GM19455 (cell line): ENCODE results near the gene ULBP1.
"Not testable (repeated sequence)": the region's sequence is repeated elsewhere in the genome, so short reads cannot be mapped to it uniquely, and the experiment has no call there.

Experiments
- ATAC-seq: cut with Tn5 transposase; IDR thresholded peaks from one replicate; pipeline ENCODE4 v1.9.1; 2021; ENCODE audit not compliant: unreplicated experiment

ULBP1 gene

DNA sequence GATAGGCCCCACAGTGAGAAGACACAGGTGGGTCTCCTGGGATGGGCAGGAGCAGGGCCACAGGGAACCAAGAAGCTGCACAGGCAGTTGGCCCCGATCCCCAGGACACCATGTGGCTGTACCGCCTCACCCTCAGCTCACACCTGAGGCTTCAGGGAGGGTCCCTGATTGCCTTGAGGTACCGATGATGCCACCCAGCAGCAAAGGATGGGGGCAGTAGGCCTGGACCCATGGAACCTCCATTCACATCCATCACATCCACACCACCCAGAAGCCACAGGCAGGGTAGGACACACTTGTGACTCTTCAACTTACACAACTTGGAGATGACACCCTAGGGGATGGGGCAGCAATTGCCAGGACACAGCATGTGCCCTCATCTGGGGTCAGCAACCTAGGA is 39.9 kb downstream of the ULBP1 start:
- ATAC-seq = not testable (repeated sequence)

DNA sequence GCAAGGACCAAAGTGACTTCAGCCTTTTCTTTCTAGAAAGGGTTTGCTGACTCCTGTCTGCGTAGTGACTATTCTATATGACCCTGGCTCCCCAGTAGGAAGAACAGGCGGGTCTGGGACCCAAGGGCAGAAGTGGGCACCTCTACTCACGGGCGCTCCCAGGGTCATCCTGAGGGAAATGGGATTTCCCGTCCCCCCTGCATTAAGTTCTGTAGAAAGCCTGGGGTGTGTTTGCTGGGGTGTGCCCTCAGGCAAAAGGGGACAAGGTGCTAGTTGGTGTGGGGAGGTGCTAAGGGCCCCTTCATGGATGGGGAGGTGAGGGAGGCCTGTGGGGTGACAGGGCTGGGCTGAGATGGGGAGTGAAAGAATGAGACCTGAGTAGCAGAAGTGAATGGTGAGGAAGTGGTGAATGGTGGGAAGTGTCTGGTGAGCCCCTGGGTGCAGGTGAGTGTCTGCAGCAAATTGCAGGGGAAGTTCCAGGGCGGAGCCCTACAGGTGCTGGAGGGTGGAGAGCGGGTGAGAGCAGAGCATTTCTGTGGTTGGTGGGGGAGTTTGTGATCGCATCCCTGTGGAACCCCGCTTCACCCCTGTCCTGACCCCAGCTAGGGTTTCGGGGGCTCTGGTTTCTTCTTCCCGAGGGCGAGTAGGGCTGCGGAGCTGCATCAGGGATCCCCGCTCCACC is 40.5 kb downstream of the ULBP1 start:
- peak; percentile 22 for ATAC-seq

DNA sequence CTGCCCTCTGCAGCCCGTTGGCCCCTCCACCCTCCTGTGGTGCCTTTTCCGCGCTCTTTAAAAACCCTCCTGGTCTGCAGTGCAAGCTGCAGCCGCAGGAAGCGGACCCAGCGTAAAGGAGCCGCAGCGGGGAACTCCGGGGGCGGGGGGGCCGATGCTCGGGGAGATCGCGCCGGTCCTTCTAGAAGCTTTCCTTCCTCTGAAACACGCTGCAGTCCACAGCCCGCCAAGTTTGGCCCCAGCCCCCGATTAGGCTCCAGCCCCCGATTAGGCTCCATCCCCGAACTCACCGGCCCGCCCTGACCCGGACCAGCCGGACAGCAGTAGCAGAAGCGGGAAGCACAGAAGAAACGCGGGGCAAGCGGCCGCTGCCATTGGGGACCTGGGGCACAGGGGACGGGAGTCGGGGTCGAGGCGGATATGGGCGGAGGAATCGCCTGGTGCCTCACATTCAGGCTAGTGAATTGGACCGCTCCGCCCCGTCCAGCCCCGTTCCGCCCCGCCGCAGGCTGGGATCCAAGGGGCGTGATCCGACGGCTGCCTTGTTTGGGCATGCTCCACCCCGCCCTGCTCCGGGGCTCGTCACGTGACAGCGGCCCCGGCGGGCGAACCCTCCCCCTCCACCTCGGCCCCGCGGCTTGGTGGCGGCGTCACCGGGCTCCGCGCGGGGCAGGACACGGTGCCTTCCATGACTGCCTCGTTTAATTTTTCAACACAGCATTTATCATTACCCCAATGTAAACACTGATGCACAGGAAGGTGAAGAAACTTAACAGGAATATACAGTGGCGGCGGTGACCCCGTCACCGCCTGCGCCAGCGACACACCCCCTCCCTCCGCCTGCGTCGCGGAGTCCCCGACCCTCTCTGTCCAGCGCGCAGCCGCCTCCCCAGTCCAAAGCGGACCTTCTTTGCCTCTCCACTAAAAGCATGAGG is 41.3 kb downstream of the ULBP1 start:
- ATAC-seq = peak; percentile 69

DNA sequence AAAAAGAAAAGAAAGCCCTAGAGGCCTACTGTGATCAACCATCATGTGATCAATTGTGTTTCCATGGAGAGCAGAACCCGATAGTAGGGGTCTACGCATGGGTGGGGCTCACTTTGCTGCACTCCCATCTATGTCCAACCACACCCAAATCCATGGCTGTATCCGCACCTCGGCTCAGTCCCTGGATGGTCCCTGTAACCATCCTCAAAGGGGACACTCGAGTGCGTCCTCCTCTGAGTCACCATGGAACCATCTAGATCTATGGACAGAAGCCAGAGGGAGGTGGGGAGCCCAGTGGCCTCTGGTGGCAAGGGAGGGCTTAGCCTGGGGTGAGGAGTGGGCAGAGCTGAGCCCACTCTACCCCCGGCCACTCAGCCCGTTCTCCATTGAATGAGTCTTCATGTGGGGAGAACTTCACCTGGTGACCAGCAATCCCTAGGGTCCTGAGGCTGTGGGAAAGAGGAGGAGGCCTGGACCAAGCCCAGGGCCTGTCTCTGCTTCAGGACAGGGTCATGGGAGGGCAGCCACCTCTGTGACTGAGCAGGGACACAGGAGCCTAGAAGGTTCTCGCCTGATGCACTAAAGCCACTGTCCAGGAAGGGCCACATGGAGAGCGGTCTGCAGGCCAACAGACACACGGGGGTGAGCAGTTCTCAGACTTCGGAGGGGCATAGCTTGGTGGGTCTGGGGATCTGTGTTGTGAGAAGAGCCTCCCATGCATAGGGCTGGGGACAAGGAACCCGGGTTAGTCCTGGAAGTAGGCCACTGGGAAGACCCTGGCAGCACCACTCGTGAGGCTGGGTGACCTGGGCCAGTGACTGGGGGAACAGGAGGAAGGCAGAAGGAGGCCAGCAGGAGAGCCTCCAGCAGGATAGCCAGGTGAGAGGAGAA is 42.3 kb downstream of the ULBP1 start:
- ATAC-seq = no peak

DNA sequence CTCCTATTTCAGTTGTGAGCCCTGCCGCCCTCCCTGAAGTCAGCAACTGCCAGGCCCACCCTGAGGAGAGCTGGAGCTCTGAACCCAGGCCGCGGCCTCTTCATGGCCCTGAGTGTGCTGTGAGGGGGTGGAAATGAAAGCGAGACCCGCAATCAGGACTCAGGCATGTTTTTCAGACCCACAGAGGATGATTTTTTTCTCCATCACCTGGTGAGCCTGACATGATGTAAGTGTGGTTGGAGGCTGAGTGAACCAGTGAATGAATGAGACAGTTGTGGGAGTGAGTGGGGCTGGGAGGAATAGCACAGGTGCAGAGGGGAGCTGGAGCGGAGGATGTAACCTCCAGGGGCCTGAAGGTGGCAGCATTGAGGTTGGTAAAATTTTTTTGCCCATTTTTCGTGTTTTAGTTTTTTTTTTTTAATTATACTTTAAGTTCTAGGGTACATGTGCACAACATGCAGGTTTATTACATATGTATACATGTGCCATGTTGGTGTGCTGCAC is 43.3 kb downstream of the ULBP1 start:
- no peak for ATAC-seq

DNA sequence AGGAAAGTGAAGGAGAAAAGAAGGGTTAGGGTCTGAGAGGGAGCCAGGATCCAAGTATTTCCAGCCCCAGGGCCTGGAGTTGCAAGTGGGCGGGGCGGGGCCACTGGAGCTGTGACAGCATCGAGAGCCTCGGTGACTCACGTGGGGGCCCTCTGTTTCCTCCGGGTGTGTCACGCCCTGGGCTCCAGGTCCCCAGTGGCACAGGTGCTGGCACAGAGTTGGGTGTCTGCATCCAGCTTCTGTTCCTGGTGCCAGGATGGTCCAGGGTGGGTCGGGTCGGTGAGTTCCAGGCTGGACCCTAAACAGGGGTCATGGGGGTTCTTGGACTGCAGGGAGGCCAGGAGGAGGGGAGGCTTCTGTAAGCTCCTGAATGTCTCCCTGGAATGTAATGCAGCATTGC is 44.8 kb downstream of the ULBP1 start:
- no peak for ATAC-seq

DNA sequence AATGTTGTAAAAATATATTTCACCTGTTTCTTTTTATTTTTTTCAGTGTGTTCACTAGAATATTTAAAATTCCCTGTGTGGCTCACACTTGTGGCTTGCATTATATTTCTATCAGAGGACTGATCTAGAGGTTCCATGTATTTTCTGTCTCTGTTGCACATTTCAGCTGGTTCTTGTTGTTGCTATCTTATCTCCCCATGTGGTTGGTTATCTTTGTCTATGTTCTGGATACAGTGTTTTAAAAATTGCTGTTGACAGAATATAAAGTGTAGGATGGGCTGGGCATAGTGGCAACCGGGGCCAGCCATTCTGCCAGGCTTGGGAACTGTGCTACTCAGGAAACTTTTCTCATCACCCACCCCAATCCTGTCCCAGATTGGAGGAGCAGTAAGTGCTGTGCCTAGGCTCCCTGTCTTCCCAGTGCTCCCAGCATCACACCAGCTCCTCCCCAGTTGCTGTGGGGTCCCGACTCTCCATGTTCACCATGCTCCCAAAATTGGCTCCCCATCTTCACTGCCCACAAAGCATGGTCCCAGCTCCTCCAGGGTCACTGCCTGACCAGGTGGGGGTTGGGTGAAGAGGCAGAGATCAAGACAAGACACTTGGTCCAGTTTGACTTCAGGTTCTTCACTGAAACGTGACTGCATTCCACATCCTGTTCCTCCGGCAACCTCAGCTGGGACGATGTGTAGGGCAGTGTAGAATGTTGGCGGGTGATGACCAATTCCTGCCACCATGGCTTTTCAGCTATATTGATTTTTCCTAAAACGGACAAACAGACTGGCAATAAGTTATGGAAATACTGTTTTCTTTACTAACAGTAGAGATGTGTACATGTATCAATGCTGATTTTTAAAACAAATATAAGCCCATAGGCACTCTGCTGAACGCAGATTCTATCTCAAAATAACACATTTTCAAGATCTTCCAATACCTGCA is 49.4 kb downstream of the ULBP1 start:
- not testable (repeated sequence) for ATAC-seq

DNA sequence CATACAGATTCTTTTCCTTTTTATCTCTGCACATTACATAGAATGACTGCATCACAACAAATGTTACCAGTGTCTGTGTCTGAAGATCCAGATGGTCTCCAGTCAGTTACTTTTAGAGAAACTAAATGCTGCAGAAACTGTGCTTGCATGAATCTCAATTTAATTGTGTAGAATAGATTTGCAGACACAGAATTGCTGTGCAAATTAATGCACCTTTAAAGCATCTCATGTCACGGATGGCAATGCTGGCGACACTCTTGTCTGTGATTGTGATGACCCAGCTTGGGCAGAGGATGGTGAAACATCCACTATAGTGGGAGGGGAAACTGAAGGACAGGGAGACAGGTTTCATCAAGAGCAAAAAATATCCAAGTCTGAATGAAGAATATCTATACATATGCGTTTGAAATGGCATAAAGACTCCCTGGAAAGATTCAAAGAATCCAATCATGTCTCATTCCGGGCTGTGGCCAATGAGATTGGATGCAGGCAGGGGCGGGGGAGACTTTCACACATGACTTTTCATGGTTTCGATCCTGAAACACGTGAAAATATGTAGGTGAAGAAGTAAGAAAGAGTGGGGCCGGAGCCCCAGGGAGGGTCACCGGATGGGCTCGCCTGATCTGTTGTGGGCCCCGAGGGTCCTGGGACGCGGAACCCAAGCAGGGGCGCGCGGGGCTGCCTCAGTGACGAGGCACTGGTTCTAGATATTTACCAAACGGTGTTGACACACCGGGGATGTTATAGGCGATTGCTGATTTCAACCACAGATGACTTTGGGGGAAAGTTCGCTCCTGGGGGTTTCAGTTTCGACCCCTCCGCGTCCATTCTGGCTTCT is 50.3 kb downstream of the ULBP1 start:
- not testable (repeated sequence) for ATAC-seq

DNA sequence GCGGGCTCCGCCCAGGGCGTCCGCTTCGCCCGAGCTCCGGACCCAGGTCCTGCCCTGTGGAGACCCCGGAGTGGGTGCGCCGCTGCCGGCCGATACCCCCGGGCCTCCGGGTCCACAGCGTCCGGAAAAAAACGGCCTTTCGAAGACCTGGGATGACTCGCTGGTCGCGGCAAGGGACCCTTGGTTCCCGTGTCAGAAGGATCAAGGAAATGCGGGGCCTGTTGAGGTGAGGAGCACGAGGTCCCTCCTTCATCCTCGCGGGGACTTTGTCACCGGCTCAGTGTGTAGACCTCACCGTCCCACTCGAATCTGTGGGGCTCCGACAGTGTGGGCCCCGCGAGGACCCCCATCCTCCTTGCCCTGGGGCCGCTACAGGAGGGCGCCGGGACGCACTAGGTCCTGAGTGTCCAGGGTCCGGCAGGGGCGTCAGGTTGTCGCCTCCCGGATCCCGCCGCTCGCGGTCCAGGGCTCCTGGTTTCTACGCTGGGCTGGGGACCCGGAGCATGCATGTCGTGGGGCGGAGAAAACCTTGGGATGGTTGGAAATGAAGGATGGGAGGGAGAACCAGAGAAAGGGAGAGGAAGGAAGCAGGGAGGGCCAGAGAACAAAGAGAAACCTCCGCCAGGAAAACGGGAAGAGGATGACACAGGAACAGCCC is 51.0 kb downstream of the ULBP1 start:
- ATAC-seq = not testable (repeated sequence)

DNA sequence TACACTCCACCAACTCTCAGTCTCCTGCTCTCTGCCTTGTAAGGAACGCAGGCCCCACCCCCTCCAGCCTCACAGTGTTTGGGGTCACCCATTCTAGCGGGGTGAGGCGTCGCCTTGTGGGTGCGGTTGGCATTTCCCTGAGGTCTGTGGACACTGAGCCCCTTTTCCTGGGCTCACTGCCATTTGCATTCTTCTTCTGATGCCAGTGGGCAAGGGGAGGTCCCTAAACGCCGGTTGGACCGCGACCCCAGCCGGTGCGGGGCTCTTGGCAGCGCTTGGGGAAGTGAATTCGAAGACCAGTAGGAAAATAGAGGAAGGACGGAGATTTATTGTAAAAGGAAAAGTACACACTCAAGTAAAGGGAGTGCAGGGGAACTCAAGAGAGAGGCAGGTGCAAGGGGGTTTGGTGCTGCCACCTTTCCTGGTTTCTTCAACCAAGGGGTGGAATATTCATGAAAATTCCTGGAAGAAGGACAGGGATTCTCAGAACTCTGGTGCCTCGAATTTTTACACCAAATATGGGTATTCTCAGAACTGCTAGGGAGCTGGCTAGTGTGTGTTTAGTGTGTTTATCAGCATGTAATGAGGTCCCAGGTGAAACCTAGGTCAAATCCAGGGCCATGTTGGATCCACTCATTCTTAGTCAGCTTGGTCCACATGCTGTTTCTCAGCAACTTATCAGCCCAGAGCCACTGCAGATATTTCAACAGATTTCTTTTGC is 51.7 kb downstream of the ULBP1 start:
- not testable (repeated sequence) for ATAC-seq

DNA sequence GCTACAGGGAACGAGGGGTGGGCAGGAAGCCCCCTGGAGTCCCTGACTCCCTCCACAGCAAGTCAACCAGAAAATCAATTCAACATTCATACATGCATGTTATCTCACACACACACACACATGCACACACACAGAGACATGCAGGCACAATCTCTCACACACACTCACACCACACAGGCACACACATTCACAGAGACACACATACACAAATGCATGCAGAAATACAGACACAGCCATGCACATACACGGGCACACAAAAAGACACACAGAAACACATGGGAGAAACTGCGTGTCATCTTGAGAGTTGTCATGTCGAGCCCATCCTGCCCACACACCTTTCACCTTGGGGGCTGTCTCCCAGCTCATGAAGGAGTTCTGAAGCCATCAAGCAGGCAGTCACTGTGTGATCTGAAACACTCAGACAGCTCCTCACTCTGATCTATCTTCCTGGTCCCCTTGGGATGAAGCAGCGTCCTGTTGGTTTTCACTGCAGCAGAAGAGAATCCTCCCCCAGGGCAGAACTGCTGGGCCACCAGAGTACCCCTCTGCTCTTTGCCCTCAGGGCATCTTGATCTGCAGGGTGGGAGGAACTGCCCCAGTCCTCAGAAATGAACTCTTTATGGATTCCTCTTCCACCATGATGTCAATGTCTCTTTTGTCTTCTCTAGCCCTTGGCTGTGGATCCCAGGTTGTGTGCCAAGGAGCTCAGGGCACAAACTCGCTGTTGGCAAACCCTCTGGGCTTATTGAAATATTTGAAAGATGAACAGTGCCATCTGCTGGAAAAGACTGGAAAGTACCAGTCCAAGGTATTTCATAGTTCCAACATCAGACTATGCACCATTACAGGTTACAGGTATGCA is 52.8 kb downstream of the ULBP1 start:
- ATAC-seq = no peak

DNA sequence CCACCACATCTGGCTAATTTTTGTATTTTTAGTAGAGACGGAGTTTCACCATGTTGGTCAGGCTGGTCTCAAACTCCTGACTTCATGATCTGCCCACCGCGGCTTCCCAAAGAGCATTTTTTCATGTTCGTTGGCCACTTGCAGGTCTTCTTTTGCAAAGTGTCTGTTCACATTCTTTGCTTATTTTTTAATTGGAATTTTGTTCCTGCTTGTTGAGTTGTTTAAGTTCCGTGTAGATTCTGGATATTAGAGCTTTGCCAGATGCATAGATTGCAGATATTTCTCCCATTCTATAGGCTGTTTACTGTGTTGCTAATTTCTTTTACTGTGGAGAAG is 53.4 kb downstream of the ULBP1 start:
- ATAC-seq = not testable (repeated sequence)

DNA sequence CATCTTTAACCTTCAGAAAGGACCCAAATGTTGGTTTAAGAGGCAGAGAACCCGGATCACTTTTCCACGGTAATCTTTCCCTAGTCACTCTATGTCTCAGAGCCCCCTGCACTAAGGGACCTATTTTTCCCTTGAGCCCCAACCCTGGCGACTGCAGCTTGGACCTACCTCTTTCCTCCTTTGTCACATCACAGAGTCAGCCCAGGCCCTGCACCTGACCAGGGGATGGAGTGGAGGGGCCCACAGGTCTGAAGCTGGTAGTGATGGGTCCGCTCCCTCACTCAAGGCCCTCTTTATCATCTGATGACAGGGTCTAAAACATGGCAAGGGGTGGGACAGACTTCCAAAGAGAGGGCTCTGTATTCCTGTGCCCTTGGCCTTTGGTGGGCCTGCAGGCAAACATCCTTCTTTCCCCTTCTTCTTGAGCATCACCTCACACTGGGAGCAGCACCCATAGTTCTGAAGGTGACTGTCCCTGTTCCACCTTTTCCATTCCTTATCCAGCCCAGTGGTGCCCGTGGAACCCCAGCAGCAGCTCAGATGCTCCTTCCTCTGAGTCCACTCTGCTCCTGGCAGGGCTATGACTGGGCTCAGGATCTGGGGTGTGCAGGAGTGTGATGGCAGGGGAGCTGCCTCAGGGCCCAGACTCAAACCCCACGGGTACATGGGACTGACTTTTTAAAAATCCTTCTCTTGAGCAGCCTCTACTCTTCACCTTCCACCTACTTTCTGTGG is 55.3 kb downstream of the ULBP1 start:
- ATAC-seq = no peak

DNA sequence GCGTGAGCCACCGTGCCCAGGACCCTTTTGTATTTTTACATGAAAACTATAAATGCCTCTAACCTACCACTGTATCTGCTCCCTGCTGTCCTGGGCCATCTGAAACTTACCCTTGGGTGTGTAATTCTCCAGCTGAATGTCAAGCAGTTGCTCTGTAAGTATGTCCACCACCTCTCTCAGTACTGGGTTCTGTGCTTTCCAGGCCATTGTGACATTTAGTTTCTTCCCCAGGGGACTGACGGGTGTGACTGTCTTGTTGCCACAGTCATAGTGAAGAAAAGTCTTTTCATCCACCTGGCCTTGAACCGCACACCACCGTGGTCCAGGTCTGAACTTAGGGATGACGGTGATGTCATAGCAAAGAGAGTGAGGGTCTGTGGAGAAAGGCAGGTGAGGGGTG is 58.1 kb downstream of the ULBP1 start:
- not testable (repeated sequence) for ATAC-seq
